Nephron progenitor cell (in vitro differentiated cells): ENCODE results near the gene ADPRS.
A peak's percentile ranks its signal among the peaks of the same experiment; 100 is the strongest.

Experiments
- DNase-seq: peaks from one replicate; pipeline ENCODE4 v3.0.0; 2021
- H3K27ac Mint-ChIP-seq: 2 replicates; pipeline ENCODE4 v1.8.0; 2021; ENCODE audit warnings: mild to moderate bottlenecking, moderate library complexity, mixed read lengths
- H3K27me3 Mint-ChIP-seq: 2 replicates; pipeline ENCODE4 v1.8.0; 2021; ENCODE audit warnings: mild to moderate bottlenecking, low read depth, mixed read lengths; ENCODE audit not compliant: poor library complexity
- H3K36me3 Mint-ChIP-seq: 2 replicates; pipeline ENCODE4 v1.8.0; 2021; ENCODE audit warnings: low read depth, mixed read lengths
- H3K4me1 Mint-ChIP-seq: 2 replicates; pipeline ENCODE4 v1.8.0; 2021; ENCODE audit warnings: mixed read lengths
- H3K4me3 Mint-ChIP-seq: 2 replicates; pipeline ENCODE4 v1.8.0; 2021; ENCODE audit warnings: mild to moderate bottlenecking, moderate library complexity, mixed read lengths
- H3K9me3 Mint-ChIP-seq: 2 replicates; pipeline ENCODE4 v1.8.0; 2021; ENCODE audit warnings: mild to moderate bottlenecking, moderate library complexity, mixed read lengths
- TF ChIP-seq, protein P1 (sequence below): fragments of 200-600 bp; sonication (generic); IDR thresholded peaks from 2 replicates; pipeline ENCODE4 v1.5.0; 2021; ENCODE audit warnings: antibody characterized with exemption

Gene ADPRS

DNA sequence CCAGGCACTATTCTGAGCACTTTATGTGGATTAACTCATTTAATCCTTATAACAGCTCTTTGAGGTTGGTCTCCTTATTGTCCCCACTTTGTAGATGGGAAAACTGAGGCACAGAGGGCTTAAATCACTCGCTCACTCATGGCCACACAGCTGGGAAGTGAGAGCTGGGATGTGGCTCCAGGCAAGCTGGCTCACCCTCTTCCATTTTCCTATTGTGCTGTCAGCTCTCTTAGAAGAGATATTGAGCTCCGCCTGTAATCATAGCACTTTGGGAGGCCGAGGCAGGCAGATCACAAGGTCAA lies 40.2 kb downstream of the ADPRS start:
- TF ChIP-seq, protein P1, sequence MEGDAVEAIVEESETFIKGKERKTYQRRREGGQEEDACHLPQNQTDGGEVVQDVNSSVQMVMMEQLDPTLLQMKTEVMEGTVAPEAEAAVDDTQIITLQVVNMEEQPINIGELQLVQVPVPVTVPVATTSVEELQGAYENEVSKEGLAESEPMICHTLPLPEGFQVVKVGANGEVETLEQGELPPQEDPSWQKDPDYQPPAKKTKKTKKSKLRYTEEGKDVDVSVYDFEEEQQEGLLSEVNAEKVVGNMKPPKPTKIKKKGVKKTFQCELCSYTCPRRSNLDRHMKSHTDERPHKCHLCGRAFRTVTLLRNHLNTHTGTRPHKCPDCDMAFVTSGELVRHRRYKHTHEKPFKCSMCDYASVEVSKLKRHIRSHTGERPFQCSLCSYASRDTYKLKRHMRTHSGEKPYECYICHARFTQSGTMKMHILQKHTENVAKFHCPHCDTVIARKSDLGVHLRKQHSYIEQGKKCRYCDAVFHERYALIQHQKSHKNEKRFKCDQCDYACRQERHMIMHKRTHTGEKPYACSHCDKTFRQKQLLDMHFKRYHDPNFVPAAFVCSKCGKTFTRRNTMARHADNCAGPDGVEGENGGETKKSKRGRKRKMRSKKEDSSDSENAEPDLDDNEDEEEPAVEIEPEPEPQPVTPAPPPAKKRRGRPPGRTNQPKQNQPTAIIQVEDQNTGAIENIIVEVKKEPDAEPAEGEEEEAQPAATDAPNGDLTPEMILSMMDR = no peak
- no peak overlapping the region for H3K4me3 Mint-ChIP-seq
- H3K27ac Mint-ChIP-seq = no peak overlapping the region
- DNase-seq = no peak
- no peaks in the 10 kb centered on the region for H3K9me3 Mint-ChIP-seq
- peaks cover 34% of the 10 kb centered on the region for H3K4me1 Mint-ChIP-seq
- peaks cover 28% of the 10 kb centered on the region for H3K27me3 Mint-ChIP-seq
- no peaks in the 10 kb centered on the region for H3K36me3 Mint-ChIP-seq

DNA sequence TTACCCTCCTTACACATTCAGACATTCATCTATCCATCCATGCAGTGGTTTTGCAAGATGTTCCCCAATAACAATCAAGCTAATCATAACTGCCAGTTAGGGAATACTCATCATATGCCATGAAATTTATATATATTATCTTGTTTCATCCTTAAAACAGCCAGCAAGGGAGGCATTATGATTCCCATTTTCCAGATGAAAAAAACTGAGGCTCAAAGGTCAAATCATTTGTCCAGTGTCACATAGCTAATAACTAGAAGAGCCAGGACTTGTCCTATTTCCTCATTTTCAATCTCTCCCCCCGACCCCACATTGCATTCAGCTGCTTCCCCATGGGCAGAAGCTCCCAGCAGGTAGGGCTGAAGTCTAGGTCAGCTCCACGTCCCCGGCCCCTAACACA lies 43.3 kb downstream of the ADPRS start:
- Mint-ChIP-seq H3K4me1 (peaks cover 18% of the 10 kb centered on the region), H3K9me3 (no peaks in the 10 kb centered on the region)
- TF ChIP-seq, protein P1 = no peak

DNA sequence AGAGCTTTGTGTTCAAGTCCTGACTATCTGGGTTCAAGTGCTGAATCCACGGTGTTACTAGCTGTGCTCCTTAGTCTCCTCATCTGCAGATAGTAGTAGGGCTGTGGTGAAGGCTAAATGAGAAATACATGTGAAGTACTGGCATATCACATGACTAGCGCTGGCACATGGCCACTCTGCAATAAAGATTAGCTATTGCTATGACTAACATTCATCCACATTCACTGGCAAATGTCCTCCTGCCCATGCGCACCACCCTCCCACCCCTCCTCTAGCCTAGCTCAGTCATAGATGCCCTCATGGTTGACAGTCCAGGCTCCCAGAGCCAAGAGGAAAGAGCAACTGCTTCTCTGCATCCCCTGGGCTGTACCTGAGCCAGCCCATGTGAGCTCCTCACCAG lies 44.8 kb downstream of the ADPRS start:
- peaks cover 15% of the 10 kb centered on the region for H3K4me1 Mint-ChIP-seq
- H3K27me3 Mint-ChIP-seq = peaks cover 5% of the 10 kb centered on the region
- no peak overlapping the region for H3K27ac Mint-ChIP-seq
- no peaks in the 10 kb centered on the region for H3K9me3 Mint-ChIP-seq
- H3K36me3 Mint-ChIP-seq = no peaks in the 10 kb centered on the region
- DNase-seq = no peak
- no peak overlapping the region for H3K4me3 Mint-ChIP-seq
- TF ChIP-seq, protein P1 = no peak

More for the DNA sequence above, 43.3 kb downstream of the ADPRS start:
- DNase-seq = no peak
- H3K36me3 Mint-ChIP-seq = no peaks in the 10 kb centered on the region
- H3K4me3 Mint-ChIP-seq = no peak overlapping the region
- no peak overlapping the region for H3K27ac Mint-ChIP-seq
- peaks cover 5% of the 10 kb centered on the region for H3K27me3 Mint-ChIP-seq

DNA sequence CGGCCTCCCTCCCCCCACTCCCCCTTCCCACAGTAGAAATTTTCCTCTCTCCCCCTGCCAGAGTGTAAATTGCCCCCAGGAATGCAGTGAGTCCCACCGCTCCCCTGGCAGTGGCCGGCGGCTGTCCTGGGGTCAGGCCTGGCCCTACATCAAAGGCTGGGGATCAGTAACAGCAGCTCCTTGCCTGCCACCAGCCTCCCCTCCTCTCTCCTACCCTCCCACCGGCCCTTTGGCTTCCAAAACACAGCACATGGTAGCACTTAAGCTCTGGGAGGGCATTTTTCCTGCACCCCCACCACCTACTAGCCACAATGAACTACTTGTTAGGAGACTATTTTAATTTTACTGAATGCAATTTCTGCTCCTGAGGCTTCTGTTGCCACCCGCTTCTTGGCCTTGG lies 45.3 kb downstream of the ADPRS start:
- H3K36me3 Mint-ChIP-seq = no peaks in the 10 kb centered on the region
- no peak for DNase-seq
- no peaks in the 10 kb centered on the region for H3K9me3 Mint-ChIP-seq
- peaks cover 5% of the 10 kb centered on the region for H3K27me3 Mint-ChIP-seq
- peak overlapping the region; percentile 87 for H3K27ac Mint-ChIP-seq
- H3K4me1 Mint-ChIP-seq = peaks cover 15% of the 10 kb centered on the region
- H3K4me3 Mint-ChIP-seq = no peak overlapping the region
- TF ChIP-seq, protein P1 = no peak

DNA sequence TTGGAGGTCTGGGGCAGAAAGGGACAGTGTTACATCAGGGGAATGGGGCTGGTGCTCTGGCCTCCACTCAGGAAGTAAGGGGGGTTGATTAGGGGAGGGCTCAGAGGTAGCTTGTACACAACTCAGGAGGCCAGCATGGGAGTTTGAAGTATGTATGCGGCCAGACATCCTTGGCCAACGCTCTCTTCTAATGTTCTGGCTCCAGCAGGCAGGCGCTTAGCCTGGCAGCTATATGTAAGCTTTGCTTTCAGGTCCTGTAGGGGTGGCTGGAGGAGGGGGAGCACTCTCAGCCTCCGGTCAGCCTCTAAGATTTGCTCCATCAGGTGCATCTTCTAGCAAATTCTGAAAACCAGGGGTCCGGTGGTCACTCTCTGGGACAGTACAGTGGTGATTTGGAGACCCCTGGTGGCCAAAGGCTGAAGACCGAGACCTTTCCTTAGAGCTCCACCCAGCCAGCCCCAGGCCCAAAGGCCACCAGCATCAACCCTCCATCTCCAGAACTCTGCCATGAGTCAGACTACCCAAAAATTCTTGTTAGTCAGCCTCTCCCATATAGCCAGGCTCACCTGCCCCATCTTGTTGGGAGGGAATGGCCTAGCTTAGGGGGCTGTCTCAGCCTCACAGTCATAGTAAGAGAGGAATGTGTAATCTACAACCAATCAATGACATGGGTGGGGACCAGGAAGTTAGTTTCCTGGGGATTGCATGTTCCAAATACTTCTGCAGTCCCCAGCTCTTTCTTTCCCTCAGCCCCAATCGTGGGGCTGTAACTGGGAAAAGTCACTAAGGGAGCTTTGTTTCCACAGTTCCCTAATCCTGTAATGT lies 46.0 kb downstream of the ADPRS start:
- peak; percentile 83 for DNase-seq
- no peaks in the 10 kb centered on the region for H3K9me3 Mint-ChIP-seq
- H3K36me3 Mint-ChIP-seq = no peaks in the 10 kb centered on the region
- H3K4me3 Mint-ChIP-seq = no peak overlapping the region
- TF ChIP-seq, protein P1 = peak; percentile 85
- peaks cover 7% of the 10 kb centered on the region for H3K27me3 Mint-ChIP-seq
- peak overlapping the region; percentile 87 for H3K27ac Mint-ChIP-seq
- H3K4me1 Mint-ChIP-seq = peaks cover 15% of the 10 kb centered on the region

DNA sequence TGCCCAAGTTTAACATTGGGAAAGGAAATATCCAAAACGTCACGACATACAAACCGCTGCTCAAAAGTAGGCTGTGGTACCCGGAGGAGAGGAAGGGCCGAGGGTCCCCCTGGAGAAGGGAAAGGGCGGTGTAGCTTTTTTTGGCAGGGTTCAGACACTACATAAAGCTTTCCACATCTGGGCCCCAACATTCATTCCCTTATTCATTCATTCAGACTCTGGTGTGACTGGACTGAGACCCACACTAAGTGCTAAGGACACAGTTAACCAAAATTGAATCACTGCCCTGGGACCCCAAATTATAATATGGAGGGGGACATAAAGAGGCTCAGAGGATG lies 46.6 kb downstream of the ADPRS start:
- Mint-ChIP-seq H3K36me3 (peaks cover 5% of the 10 kb centered on the region), H3K27ac (no peak overlapping the region), H3K4me3 (no peak overlapping the region), H3K9me3 (no peaks in the 10 kb centered on the region), H3K27me3 (peaks cover 8% of the 10 kb centered on the region), H3K4me1 (peaks cover 15% of the 10 kb centered on the region)
- TF ChIP-seq, protein P1 = no peak
- DNase-seq = no peak
